Choroid plexus epithelial cell (primary cell): ENCODE data around the gene CMSS1.

ENCODE experiments used
- DNase-seq: peaks from one replicate; pipeline ENCODE4 v3.0.0-alpha.2; 2010; ENCODE audit warnings: low read depth
- H3K4me3 ChIP-seq: 2 replicates; pipeline ENCODE4 v1.5.1; 2011; ENCODE audit warnings: low read depth, mild to moderate bottlenecking, control low read depth, low read length, moderate library complexity
- TF ChIP-seq, protein P1 (sequence below): conservative IDR thresholded peaks from 2 replicates; pipeline ENCODE4 v1.5.1; 2011; ENCODE audit warnings: low read depth, mild to moderate bottlenecking, control low read depth, inconsistent platforms, low read length, moderate library complexity

The CMSS1 gene

DNA sequence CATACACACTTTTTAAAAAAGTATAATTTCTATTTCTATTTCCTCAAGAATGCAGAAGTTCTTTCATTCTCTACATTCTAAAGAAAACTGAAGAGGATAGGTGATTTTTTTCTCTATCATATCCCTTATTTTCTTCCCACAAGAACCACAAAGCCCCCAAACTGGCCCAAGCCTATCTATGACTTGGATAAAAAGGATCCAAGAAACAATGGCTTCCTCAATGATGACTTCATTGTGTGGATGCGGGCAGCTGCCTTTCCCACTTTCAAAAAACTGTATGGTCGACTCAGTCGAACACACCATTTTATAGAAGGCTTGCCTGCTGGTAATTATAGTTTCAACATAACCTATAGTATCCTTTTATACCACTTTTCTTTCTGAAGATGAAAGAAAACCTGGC lies 390.2 kb downstream of the CMSS1 start:
- DNase-seq: no peak
- TF ChIP-seq, protein P1, sequence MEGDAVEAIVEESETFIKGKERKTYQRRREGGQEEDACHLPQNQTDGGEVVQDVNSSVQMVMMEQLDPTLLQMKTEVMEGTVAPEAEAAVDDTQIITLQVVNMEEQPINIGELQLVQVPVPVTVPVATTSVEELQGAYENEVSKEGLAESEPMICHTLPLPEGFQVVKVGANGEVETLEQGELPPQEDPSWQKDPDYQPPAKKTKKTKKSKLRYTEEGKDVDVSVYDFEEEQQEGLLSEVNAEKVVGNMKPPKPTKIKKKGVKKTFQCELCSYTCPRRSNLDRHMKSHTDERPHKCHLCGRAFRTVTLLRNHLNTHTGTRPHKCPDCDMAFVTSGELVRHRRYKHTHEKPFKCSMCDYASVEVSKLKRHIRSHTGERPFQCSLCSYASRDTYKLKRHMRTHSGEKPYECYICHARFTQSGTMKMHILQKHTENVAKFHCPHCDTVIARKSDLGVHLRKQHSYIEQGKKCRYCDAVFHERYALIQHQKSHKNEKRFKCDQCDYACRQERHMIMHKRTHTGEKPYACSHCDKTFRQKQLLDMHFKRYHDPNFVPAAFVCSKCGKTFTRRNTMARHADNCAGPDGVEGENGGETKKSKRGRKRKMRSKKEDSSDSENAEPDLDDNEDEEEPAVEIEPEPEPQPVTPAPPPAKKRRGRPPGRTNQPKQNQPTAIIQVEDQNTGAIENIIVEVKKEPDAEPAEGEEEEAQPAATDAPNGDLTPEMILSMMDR: no peak
- no peak overlapping the region for H3K4me3 ChIP-seq

DNA sequence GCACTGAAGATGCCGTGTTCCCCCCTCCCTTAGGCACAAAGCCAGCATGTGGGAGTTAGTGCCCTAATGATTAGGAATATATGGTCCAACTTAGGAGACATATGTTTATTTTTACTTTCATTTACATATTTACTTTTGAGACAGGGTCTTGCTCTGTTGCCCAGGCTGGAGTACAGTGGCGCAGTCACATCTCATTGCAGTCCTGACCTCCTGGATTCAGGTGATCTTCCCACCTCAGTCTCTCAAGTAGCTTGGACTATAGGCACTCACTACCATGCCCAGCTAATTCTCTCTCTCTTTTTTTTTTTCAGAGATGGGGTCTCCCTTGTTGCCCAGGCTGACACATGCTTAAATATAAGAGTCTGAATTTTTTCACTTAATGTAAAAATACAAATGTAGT lies 391.5 kb downstream of the CMSS1 start:
- no peak overlapping the region for H3K4me3 ChIP-seq
- no peak for DNase-seq
- TF ChIP-seq, protein P1: no peak

DNA sequence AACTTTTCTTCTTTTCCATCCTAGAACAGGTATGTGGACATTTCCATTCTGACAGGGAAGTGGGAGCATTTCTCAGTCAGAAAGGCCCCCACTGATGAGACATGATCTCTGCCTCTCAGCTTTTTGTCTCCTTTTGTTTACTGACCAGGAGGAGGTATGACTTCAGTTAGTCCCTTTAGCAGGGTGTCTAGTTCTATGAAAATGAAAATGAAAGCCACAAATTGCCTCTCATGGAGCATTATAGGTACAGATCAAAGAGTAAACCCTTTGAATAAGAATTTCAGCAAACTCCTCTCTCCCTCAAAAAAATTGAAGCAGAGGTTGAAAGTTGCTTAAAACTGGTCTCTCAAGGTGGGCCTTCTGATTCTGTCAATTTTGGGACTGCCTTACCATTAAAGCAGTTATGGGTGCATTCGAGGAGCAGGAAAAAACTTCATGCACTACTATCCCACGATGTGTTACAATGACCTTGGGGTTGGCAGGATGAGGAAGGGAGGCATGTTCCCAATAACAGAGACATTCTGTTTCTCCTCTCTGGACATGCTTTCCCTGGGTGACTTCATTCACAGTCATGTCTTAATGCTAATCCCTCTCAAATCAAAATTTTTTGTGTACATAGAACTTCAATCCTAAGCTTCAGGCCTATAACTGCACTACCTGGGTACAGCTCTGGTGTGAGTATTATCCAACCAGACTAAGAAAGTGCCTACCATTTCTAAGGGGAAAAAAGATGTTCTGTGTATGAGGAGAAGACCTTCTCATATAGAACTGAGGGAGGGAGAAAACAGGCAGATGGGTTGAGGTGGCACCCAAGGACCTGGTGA lies 392.5 kb downstream of the CMSS1 start:
- DNase-seq: peak; percentile 31
- H3K4me3 ChIP-seq: no peak overlapping the region
- TF ChIP-seq, protein P1: no peak

DNA sequence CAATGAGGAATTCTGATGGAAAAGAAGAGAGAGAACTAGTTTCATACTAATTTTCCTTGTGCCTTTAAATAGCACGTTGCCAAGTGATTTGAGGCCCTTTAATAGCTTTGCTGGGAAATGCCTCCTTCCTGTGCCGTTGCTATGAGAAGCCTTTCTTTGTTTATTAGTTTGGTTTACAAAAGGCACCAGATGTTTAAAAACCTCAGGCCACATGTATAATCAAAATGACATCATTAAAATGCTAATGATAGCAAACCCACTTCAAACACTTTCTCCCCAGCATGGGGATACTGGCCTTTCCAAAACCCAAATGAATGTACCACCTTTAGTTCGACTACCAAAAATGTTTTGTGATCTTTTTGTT lies 393.1 kb downstream of the CMSS1 start:
- peak; percentile 91 for DNase-seq
- H3K4me3 ChIP-seq: no peak overlapping the region
- TF ChIP-seq, protein P1: no peak

DNA sequence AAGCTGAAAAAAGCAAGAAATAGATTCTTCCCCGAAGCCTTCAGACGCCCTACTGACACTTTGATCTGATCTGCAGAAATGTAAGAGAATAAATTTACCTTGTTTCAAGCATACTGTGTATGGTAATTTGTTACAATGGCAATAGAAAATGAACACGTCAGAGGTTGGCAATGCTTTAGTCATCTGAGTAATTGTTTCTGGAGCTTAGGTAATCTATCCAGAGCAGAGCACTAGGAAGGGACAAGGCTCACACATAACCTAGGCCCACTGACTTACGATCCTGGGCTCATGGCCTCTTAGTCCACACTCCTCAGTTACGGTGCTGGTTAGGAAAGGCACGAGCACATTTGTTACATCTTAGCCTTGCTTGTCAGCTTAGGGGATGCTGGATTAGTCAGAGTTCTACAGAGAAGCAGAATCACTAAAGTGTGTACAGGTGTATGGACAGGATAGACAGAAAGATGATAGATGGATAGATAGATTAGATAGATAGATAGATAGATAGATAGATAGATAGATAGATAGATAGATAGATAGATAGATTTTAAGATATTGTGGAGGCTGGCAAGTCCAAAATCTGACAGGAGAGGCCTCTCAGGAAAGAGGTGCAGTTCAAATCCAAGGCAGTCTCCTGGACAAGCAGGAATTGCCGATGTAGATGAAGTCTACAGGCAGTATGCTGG lies 396.4 kb downstream of the CMSS1 start:
- no peak for DNase-seq
- no peak overlapping the region for H3K4me3 ChIP-seq
- TF ChIP-seq, protein P1: no peak

DNA sequence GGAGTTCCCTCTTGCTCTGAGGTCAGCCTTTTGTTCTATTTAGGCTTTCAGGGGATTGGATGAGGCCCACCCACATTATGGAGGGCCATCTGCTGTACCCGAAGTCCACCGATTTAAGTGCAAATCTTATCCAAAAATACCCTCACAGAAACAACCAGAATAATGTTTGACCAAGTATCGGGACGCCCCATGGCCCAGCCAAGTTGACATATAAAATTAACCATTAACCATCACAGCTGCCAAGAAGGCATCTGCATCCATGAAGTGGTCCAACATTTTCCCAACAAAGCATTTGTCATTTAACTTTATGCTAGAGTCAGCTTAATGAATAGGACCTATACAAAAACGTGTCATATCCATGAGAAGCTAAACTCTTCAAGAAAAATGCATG lies 396.9 kb downstream of the CMSS1 start:
- H3K4me3 ChIP-seq: no peak overlapping the region
- TF ChIP-seq, protein P1: no peak
- no peak for DNase-seq
